ENCODE results near the gene PCDHB12.
"Not testable (repeated sequence)": the region's sequence is repeated elsewhere in the genome, so short reads cannot be mapped to it uniquely, and the experiment has no call there.

The PCDHB12 gene

DNA sequence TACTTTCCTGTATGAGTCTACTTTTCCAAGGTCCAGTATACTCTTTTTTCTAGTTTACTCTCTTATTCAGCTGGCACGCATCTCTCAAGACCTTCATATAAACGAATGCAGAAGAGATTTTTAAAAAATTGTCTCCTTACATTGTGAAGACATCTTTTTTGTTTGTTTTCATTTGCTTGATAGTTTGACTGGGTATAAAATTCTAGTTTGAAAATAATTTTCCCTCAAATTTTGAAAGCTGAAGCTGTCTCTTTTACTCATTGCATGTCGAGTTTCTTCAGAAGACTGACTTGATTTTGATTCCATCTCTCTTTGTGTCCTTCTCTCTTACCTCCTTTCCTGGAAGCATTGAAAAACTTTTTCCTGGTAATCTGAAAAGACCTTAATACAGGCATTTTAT lies 12.2 kb upstream of the PCDHB12 start:
- DNase-seq (ENCODE audit: extremely low read depth, insufficient read length), result no peak
- no peak overlapping the region for H3K4me3 ChIP-seq (replicated peaks; ENCODE audit: low read depth, low read length)
- no peaks in the 10 kb centered on the region for H3K36me3 ChIP-seq (ENCODE audit: control insufficient read depth, insufficient read depth, low read length)
- TF ChIP-seq, protein P1, sequence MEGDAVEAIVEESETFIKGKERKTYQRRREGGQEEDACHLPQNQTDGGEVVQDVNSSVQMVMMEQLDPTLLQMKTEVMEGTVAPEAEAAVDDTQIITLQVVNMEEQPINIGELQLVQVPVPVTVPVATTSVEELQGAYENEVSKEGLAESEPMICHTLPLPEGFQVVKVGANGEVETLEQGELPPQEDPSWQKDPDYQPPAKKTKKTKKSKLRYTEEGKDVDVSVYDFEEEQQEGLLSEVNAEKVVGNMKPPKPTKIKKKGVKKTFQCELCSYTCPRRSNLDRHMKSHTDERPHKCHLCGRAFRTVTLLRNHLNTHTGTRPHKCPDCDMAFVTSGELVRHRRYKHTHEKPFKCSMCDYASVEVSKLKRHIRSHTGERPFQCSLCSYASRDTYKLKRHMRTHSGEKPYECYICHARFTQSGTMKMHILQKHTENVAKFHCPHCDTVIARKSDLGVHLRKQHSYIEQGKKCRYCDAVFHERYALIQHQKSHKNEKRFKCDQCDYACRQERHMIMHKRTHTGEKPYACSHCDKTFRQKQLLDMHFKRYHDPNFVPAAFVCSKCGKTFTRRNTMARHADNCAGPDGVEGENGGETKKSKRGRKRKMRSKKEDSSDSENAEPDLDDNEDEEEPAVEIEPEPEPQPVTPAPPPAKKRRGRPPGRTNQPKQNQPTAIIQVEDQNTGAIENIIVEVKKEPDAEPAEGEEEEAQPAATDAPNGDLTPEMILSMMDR (IDR thresholded peaks at IDR 0.05; ENCODE audit: insufficient read depth, low read length, poor library complexity, severe bottlenecking), result no peak
- H3K27me3 ChIP-seq (replicated peaks; ENCODE audit: control insufficient read depth, insufficient read depth, low read length), result no peaks in the 10 kb centered on the region

DNA sequence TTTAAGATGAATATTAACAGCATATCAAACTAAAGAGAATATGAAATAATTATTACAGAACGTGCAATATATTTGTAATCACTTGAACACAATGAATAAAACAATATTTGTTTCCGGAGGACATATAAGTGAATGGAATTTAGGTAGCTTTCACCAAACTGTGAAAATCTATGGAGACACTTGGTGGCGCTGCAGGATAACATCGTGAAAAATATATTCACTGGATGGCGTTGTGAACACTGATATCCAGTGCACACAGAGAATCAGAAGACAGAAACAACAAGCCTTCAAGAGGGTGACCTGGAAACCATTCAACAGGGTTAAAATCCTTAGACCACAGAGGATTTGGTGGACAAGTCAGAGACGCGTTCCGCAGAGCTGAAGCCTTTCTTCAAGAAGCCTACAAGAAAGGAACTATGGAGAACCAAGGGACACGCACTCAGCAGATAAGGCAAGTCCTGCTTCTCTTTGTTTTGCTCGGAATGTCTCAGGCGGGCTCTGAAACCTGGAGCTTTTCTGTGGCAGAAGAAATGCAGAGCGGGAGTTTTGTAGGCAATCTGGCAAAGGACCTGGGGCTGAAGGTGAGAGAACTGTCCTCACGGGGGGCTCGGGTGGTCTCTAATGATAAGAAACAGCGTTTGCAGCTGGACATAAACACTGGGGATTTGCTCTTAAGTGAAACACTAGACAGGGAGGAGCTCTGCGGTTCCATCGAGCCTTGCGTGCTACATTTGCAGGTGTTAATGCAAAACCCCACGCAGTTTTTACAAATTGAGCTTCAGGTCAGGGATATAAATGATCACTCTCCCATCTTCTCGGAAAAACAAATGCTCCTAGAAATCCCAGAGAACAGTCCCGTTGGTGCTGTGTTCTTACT lies 8.9 kb upstream of the PCDHB12 start, which contains the start of gene PCDHB11:
Gene PCDHB11, plus strand, starts transcription at position 269 of the 877 bp plus-strand sequence. Its CDS starts 148 bp downstream, at position 417.
- DNase-seq (ENCODE audit: extremely low read depth, insufficient read length), result no peak
- Histone ChIP-seq H3K4me3 (replicated peaks; ENCODE audit: low read depth, low read length) (no peak within 1 kb of the TSS), H3K36me3 (ENCODE audit: control insufficient read depth, insufficient read depth, low read length) (no peaks in the 10 kb centered on the region), H3K27me3 (replicated peaks; ENCODE audit: control insufficient read depth, insufficient read depth, low read length) (no peaks in the 10 kb centered on the region)
- TF ChIP-seq, protein P1 (IDR thresholded peaks at IDR 0.05; ENCODE audit: insufficient read depth, low read length, poor library complexity, severe bottlenecking), result peak; percentile 5

DNA sequence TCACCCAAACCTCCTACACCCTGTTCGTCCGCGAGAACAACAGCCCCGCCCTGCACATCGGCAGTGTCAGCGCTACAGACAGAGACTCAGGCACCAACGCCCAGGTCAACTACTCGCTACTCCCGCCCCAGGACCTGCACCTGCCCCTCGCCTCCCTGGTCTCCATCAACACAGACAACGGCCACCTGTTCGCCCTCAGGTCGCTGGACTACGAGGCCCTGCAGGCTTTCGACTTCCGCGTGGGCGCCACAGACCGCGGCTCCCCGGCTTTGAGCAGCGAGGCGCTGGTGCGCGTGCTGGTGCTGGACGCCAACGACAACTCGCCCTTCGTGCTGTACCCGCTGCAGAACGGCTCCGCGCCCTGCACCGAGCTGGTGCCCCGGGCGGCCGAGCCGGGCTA lies 7.4 kb upstream of the PCDHB12 start:
- H3K27me3 ChIP-seq (replicated peaks; ENCODE audit: control insufficient read depth, insufficient read depth, low read length); H3K36me3 ChIP-seq (ENCODE audit: control insufficient read depth, insufficient read depth, low read length); DNase-seq (ENCODE audit: extremely low read depth, insufficient read length); H3K4me3 ChIP-seq (replicated peaks; ENCODE audit: low read depth, low read length): not testable (repeated sequence)

DNA sequence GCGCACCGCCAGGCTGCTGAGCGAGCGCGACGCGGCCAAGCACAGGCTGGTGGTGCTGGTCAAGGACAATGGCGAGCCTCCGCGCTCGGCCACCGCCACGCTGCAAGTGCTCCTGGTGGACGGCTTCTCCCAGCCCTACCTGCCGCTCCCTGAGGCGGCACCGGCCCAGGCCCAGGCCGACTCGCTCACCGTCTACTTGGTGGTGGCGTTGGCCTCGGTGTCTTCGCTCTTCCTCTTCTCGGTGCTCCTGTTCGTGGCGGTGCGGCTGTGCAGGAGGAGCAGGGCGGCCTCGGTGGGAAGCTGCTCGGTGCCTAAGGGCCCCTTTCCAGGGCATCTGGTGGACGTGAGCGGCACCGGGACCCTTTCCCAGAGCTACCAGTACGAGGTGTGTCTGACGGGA lies 6.9 kb upstream of the PCDHB12 start:
- H3K27me3 ChIP-seq (replicated peaks; ENCODE audit: control insufficient read depth, insufficient read depth, low read length); DNase-seq (ENCODE audit: extremely low read depth, insufficient read length): not testable (repeated sequence)

DNA sequence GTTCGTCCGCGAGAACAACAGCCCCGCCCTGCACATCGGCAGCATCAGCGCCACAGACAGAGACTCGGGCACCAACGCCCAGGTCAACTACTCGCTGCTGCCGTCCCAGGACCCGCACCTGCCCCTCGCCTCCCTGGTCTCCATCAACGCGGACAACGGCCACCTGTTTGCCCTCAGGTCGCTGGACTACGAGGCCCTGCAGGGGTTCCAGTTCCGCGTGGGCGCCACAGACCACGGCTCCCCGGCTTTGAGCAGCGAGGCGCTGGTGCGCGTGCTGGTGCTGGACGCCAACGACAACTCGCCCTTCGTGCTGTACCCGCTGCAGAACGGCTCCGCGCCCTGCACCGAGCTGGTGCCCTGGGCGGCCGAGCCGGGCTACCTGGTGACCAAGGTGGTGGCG lies 1.8 kb downstream of the PCDHB12 start:
- H3K36me3 ChIP-seq (ENCODE audit: control insufficient read depth, insufficient read depth, low read length); DNase-seq (ENCODE audit: extremely low read depth, insufficient read length); H3K4me3 ChIP-seq (replicated peaks; ENCODE audit: low read depth, low read length); H3K27me3 ChIP-seq (replicated peaks; ENCODE audit: control insufficient read depth, insufficient read depth, low read length): not testable (repeated sequence)

More for the DNA sequence above, 6.9 kb upstream of the PCDHB12 start:
- not testable (repeated sequence) for H3K4me3 ChIP-seq (replicated peaks; ENCODE audit: low read depth, low read length); H3K36me3 ChIP-seq (ENCODE audit: control insufficient read depth, insufficient read depth, low read length)

DNA sequence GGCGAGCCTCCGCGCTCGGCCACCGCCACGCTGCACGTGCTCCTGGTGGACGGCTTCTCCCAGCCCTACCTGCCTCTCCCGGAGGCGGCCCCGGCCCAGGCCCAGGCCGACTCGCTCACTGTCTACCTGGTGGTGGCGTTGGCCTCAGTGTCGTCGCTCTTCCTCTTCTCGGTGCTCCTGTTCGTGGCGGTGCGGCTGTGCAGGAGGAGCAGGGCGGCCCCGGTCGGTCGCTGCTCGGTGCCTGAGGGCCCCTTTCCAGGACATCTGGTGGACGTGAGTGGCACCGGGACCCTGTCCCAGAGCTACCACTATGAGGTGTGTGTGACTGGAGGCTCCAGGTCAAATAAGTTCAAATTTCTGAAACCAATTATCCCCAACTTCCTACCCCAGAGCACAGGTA lies 2.3 kb downstream of the PCDHB12 start:
- H3K36me3 ChIP-seq (ENCODE audit: control insufficient read depth, insufficient read depth, low read length); H3K4me3 ChIP-seq (replicated peaks; ENCODE audit: low read depth, low read length); H3K27me3 ChIP-seq (replicated peaks; ENCODE audit: control insufficient read depth, insufficient read depth, low read length); DNase-seq (ENCODE audit: extremely low read depth, insufficient read length): not testable (repeated sequence)

DNA sequence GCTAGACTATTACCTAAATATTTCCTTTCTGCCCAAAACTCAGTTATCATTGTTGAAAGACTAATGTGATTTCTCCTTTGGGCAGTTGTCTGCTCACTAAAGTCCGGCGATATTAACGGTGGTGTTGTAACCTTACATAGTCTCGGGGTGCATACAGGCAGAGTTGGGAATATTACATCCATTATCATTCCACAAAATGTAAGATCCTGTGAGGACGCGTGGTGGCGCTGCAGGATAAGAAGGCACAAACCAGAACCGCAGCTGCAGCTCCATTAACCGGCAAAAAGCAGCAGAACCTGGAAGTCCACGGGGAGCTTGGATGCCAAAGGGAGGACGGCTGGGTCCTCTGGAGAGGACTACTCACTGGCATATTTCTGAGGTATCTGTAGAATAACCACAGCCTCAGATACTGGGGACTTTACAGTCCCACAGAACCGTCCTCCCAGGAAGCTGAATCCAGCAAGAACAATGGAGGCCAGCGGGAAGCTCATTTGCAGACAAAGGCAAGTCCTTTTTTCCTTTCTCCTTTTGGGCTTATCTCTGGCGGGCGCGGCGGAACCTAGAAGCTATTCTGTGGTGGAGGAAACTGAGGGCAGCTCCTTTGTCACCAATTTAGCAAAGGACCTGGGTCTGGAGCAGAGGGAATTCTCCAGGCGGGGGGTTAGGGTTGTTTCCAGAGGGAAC lies 5.3 kb downstream of the PCDHB12 start, which contains the start of gene PCDHB13:
Gene PCDHB13, plus strand, starts transcription at position 264 of the 684 bp plus-strand sequence. Its CDS starts 205 bp downstream, at position 469.
- H3K36me3 ChIP-seq (ENCODE audit: control insufficient read depth, insufficient read depth, low read length); H3K4me3 ChIP-seq (replicated peaks; ENCODE audit: low read depth, low read length); H3K27me3 ChIP-seq (replicated peaks; ENCODE audit: control insufficient read depth, insufficient read depth, low read length); DNase-seq (ENCODE audit: extremely low read depth, insufficient read length): not testable (repeated sequence)

DNA sequence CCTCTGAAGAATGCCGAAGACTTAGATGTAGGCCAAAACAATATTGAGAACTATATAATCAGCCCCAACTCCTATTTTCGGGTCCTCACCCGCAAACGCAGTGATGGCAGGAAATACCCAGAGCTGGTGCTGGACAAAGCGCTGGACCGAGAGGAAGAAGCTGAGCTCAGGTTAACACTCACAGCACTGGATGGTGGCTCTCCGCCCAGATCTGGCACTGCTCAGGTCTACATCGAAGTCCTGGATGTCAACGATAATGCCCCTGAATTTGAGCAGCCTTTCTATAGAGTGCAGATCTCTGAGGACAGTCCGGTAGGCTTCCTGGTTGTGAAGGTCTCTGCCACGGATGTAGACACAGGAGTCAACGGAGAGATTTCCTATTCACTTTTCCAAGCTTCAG lies 6.1 kb downstream of the PCDHB12 start:
- not testable (repeated sequence) for H3K36me3 ChIP-seq (ENCODE audit: control insufficient read depth, insufficient read depth, low read length); DNase-seq (ENCODE audit: extremely low read depth, insufficient read length); H3K4me3 ChIP-seq (replicated peaks; ENCODE audit: low read depth, low read length); H3K27me3 ChIP-seq (replicated peaks; ENCODE audit: control insufficient read depth, insufficient read depth, low read length)

DNA sequence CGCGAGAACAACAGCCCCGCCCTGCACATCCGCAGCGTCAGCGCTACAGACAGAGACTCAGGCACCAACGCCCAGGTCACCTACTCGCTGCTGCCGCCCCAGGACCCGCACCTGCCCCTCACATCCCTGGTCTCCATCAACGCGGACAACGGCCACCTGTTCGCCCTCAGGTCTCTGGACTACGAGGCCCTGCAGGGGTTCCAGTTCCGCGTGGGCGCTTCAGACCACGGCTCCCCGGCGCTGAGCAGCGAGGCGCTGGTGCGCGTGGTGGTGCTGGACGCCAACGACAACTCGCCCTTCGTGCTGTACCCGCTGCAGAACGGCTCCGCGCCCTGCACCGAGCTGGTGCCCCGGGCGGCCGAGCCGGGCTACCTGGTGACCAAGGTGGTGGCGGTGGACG lies 7.0 kb downstream of the PCDHB12 start:
- DNase-seq (ENCODE audit: extremely low read depth, insufficient read length); H3K4me3 ChIP-seq (replicated peaks; ENCODE audit: low read depth, low read length); H3K27me3 ChIP-seq (replicated peaks; ENCODE audit: control insufficient read depth, insufficient read depth, low read length); H3K36me3 ChIP-seq (ENCODE audit: control insufficient read depth, insufficient read depth, low read length): not testable (repeated sequence)

DNA sequence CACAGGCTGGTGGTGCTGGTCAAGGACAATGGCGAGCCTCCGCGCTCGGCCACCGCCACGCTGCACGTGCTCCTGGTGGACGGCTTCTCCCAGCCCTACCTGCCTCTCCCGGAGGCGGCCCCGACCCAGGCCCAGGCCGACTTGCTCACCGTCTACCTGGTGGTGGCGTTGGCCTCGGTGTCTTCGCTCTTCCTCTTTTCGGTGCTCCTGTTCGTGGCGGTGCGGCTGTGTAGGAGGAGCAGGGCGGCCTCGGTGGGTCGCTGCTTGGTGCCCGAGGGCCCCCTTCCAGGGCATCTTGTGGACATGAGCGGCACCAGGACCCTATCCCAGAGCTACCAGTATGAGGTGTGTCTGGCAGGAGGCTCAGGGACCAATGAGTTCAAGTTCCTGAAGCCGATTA lies 7.5 kb downstream of the PCDHB12 start:
- not testable (repeated sequence) for DNase-seq (ENCODE audit: extremely low read depth, insufficient read length); H3K4me3 ChIP-seq (replicated peaks; ENCODE audit: low read depth, low read length); H3K27me3 ChIP-seq (replicated peaks; ENCODE audit: control insufficient read depth, insufficient read depth, low read length); H3K36me3 ChIP-seq (ENCODE audit: control insufficient read depth, insufficient read depth, low read length)
